Measurements from ENCODE around the gene KRTDAP.

KRTDAP gene, protein sequence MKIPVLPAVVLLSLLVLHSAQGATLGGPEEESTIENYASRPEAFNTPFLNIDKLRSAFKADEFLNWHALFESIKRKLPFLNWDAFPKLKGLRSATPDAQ

DNA sequence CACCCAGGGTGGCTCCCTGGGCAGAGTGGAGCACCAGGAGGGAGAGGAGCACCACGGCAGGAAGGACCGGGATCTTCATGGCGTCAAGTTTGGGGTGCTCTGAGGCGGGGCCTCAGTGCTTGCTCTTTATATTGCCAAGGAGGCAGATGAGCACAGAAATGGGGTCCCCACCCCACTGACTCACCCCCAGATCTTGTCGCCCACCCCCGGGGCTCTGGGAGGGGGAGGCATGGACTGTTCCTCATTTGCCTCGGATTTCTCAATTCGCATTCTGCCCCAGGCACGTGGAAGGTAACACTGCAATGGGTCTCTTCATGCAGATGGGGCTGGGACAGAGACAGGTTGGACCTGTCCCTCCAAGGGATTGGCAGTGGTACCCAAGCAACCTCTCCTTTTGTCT, at the start of gene KRTDAP:
Gene KRTDAP (minus strand): TSS at position 101 of the 400 bp plus-strand sequence. CDS start 22 bp downstream, at position 79.
- no peak for DNase-seq (ENCODE audit: low read depth)

DNA sequence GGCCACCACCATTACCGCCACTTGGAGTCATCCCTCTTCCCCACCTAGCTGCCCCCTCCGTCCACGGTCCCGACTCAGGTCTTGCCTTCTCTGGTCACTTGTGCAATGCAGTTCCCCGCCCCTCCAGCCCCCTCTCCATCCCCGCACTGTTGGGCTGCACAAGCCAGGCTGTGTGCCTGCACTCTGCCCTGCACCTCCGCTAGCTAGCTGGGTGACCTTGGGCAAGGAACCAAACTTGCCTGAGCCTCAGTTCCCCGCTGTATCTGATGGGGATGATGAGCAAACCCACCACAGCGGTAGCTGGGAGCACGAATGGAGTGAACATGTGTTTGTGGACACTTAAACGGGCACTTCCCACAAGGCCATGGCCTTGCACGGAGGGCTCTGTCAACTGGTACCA, 49.6 kb upstream of the KRTDAP start:
- DNase-seq (ENCODE audit: low read depth): no peak

DNA sequence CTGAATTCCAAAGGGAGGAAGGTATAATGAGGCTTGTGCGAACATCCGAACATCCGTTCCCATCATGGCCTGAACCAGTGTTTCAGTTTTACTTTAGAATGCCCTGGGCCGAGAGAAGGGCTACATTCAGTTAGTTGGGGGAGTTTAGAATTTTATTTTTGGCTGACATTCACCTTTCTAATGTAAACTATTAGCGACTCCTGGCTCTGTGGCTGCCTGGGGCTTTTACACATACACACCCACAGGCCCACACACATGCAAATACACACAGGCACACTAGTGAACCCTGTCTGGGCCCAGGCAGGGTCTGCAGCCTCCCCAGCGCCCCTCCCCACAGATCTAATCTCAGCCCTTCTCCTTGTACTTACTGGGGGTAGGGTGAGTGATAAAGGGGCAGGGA, 49.0 kb upstream of the KRTDAP start:
- DNase-seq (ENCODE audit: low read depth): no peak

DNA sequence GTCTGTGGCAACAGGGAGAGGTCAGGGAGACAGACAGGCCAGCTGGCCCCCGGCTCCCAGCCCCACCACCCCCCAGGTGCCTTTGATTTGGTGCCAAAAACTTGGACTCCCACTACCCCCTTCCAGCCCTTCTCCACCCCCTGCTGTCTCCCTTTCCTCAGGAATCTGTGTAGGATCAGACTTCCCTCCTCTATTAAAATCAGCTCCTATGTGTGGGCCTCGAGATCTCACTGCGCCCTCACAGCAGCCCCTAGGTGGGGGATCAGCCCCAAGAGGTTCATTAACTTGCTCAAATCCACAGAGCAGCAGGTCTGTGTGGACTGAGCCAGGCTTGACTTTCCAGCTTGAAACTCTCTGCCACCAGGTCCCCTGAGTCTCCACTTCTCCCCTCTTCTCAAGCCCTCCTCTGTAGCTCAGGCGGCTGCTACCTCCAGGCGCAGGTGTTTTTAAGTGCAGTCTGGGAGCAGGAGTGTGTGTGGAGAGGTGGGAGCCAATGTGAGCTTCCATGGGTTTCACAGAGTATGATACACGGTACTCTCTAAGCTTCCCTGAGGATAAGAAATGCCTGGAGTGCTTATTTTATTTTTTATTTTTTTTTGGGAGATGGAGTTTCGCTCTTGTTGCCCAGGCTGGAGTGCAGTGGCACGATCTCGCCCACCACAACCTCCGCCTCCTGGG, 44.7 kb upstream of the KRTDAP start:
- DNase-seq (ENCODE audit: low read depth): no peak

DNA sequence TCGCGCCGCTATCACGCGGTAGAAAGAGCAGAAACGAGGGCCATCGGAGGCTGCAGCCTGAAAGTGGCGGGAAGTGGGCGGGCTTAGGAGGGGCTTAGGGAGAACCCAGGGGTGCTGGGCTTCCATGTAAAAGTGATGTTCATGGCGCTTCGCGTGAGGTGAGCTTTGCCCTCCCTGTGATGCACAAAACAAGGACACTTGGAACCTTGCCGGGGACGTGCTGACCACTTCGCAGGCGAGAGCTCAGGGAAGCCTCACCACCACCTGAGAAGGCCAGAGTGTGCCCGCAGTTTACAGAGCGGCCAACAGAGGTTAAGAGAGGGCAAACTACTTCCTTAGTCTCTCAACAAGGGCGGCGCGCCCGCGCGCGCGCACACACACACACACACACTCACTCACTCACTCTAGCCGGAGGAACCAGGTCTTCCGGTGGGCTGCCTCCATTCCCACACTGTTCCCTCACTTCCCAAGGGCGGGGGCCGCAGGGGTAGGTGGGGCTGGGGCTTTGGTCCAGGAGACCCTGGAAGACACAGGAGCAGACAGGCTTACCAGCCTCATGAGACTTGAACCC, 43.6 kb upstream of the KRTDAP start:
- DNase-seq (ENCODE audit: low read depth): no peak

DNA sequence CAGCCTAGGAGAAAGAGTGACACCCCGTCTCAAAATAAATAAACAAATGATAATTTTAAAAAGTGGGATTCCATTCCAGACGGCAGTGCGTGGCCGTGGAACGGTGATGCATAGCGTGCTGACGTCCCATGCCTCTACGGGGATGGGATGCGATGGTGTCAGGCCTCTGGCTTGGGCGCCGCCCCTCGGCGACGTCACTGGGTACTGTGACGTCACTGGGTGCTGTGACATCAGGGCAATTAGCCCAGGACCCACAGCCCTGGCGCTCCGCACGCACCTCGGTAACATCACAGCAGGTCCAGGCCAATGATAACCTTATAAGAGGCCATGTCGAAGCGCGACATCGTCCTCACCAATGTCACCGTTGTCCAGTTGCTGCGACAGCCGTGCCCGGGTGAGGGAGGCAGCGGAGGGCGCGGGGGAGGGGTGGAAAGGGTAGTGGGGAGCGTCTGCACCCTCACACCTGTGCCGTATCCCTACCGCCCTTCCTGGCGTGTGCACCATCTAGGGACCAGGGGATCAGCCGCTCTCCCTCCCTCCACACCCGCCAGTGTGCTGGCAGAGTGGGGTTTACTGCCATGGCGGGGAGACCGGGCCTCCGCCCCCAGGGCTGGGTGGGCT, 43.0 kb upstream of the KRTDAP start, which contains the start of gene GAPDHS:
Gene GAPDHS (plus strand): TSS at position 256 of the 621 bp plus-strand sequence. CDS start 72 bp downstream, at position 328.
- no peak for DNase-seq (ENCODE audit: low read depth)

DNA sequence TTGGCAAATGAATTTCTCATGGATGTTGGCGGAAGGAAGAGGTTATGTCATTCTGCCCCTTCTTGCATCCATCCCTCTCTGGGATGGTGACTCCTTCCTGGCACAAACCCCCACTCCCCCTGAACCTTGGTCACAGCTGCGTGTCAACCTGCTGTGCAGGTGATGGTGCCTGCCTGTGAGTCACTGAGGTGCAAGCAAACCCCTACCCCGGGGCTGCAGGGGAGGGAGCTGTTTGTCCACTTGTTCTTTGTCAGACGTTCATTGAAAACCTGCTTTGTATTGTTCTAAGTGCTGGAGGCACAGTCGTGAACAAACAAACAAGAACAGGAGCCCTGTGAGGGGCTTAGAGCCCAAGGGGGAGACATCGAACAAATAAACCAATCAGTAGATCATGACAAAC, 41.0 kb upstream of the KRTDAP start:
- no peak for DNase-seq (ENCODE audit: low read depth)

DNA sequence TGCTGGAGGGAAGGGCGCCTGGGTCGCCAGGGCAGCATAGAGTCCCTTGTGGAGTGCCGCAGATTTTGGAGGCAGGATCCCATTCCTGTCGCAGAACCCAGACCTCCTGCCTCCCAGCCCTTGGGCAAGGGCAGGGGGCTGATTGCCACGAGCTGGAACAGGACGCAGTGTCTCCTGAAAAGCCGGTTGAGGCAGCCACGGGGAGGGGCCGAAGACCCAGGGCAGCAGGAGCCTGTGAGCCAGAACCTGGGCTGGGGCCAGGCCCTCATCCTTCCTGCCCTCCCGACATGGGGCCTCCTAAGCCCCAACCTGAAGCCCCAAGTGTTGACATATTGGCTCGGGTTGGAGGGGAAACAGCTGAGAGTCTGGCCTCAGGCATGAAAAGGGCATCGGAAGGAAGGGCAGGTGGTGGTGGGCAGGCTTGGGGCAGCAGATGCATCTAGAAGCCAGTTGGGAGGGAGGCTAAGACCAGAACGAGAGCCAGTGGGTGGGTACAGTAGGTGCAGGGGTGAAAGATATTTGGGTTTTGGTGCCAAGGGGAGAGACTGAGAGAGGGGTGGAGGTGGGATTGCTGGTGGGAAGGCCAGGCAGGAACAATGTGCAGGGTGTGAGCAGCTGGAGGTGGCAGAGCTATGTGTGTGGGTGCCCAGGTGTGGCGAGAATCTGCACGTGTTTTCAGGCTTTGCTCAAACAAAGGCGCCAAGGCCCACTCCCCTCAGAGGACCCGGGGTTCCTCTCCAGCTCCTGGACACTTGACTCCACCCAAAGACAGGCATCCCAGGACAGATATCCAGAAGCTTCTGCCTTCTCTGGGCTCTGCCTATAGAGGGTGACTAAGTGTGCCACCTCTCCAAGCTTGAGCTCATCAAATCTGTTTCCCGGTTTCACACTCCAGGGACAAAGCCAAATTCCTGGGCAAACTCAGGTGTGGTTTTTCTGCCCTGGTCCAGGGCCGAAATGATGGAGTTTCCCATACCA, 39.3 kb upstream of the KRTDAP start:
- DNase-seq (ENCODE audit: low read depth): no peak

DNA sequence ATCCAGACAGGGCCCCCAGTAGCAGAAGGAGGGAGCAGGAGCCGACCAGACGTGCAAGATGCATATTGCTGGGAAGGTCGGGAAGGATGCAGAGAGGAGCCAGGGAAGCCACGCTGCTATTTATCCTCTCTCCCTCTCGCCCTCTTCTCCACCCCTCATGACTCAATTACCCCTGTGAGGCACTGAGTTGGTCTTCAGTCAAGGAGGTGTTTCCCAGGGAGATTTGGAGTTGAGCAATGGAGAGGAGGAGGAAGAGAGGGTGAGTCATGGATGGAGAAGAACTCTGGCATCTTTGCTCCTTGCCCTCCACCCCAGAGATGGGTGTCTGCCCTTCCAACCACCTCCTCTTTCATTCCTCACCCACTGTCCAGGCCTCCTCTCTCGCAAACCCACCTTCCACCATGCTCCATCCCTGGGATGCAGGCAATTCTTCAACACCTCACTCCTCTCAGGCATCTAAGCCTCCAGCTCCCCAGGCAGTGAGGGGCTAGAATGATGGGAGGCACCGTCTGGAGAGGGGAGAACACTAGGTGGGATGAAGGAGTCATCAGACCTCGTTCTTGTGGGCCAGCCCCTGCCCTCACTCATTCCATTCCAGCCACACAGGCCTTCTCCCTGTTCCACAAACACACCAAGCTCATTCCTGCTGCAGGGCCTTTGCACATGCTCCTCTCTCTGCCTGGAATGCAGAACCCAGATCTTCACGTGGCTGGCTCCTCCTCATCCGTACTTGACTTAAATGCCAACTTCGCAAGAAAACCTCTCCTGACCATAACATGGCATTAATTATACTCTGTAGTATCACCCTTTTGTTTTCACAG, 38.2 kb upstream of the KRTDAP start, which contains the start of gene SBSN:
Gene SBSN (minus strand): TSS at position 94 of the 821 bp plus-strand sequence. CDS start 30 bp downstream, at position 64.
- no peak for DNase-seq (ENCODE audit: low read depth)

DNA sequence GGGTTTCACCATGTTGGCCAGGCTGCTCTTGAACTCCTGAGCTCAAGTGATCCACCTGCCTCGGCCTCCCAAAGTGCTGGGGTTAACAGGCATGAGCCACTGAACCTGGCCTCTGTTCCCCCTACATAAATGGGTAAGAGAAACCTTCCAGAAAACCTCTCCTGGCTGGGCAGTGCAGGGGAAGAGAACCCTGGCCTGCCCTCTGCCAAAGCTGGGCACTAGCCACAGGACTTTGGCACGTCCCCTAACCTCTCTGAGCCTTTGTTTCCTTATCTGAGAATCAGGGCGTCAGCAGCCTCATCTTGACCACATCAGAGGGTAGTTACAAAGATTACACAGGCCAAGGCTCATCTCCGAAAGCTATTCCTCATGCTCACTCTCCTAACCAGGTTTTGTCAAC, 35.6 kb upstream of the KRTDAP start:
- DNase-seq (ENCODE audit: low read depth): no peak

DNA sequence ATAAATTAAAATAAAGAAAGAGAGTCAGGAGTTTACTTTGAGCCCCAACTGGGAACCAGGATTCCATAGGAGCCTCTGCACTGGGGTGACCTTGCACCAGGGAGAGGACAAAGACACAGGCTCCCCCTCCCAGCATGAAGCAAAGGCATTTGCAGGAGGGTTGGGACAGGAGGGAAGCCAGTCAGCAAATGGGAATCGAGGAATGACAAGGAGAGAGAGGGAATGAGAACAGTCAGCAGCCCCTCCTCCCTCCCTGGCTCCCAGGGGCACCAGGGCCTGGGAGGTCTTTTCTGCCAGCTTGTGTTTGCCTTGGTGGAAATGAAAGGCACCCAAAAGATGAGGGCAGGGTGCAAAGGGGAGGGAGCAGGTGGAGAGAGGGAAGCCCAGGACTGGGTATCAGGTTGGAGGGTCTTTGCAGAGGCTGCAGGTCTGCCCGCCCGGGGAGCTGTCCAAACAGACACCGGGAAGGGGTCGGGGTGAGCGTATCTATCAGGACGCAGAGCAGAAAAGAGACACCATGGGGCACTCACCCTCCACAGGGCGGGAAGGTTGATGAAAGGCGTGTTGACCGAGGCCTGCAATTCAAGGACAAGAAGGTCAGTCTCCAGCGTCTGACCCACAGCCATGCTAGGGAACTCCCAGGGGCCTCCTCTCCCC, 34.0 kb upstream of the KRTDAP start:
- no peak for DNase-seq (ENCODE audit: low read depth)

DNA sequence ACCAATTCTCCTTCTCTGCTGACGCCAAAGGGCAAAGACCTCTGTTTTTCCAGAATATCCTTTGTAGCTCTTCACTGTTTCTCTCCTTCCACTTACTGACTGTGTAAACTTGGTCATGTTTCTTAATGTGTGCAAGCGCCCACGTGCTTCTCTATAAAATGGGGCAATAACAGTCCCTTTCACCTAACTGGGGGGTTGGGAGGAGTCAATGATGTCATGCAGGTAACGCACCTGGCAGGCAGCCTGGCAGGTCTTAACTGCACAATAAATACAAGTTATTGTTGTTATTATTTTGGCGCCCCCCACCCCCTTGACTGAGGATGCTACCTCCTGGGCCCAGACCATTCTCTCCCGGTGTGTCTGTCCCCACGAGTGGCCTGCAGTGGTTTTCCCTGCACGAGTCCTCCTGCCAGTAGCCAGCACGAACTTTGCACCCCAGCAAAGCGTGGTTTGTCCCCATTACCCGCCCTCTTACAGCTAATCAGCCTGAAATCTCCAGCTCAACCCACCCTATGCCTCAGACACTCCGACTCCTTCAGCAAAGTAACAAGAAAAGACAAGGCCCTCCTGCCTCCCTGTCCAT, 32.6 kb upstream of the KRTDAP start:
- no peak for DNase-seq (ENCODE audit: low read depth)

DNA sequence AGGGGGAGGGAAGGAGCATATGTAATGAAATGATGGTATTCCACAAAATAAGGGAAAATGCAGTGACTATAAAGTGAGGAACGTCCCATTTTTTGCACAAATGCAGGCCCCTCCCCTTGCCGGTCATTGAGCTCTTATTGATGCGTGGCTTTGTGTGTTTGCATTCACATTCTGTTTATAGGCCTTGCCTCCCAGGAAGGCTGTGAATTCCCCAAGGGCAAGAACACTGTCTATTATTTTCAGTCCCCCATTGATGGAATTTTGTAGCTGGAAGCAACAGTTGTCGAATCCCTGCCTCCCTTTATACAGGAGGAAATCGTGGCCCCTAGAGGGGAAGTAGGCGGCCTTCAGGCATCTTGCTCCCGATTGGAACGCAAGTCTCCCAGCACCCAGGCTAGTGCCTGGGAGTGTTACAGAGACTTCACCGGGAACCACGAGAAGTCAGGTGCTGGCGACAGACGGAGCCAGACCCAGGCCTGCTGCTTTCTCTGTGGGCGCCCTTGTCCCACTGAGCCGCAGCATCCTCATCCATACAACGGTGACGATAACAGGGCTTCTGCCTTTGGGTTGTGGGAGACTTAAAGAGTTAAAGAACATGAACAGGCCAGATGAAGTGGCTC, 31.0 kb upstream of the KRTDAP start:
- DNase-seq (ENCODE audit: low read depth): no peak

DNA sequence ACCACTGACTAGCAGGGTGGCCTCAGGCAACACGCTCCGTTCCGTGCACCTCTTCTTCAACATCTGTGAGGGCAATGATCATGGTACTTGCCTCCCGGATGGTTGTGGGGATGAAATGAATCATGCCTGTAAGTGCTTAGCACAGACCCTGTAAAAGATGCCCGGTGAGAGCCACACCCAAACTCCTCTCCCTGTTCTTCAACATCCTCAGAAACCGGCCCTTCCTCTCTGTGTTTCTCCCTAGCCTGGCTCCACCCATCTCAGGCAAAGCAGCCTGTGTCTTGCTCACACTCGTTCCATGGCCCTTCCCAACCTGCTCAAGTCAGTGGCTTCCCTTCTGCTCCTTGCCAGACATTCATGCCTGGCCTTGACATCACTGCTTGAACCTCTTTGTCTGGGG, 29.0 kb upstream of the KRTDAP start:
- no peak for DNase-seq (ENCODE audit: low read depth)

DNA sequence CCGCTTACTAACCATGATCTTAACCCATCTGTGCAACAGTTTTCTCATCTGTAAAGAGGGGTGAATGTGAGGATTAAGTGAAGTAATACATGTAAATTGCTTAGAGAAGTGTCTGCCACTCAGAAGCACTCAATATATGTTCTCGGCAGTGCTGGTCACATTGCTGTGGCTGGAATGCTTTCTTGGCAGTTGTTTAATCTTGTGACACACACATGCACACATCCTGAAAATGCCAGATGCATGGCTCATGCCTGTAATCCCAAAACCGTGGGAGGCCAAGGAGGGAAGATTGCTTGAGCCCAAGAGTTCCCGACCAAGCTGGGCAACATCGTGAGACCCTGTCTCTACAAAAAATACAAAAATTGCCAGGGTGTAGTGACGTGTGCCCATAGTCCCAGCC, 28.0 kb upstream of the KRTDAP start:
- no peak for DNase-seq (ENCODE audit: low read depth)

DNA sequence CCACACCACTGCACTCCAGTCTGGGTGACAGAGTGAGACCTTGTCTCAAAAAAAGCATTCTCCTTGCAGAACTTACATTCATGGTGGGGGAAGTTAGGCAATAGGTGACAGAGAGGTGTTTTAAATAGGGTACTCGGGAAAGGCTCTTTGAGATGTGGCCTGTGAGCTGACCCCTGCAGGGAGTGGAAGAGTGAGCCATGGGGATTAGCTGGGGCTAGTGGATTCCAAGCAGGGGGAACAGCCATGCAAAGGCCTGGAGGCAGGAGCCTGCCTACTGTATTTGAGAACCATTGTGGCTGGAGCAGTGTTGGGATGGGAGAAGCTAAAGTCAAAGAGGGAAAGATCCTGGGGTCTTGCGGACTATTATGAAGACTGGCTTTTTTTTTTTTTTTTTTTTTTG, 27.1 kb upstream of the KRTDAP start:
- no peak for DNase-seq (ENCODE audit: low read depth)

DNA sequence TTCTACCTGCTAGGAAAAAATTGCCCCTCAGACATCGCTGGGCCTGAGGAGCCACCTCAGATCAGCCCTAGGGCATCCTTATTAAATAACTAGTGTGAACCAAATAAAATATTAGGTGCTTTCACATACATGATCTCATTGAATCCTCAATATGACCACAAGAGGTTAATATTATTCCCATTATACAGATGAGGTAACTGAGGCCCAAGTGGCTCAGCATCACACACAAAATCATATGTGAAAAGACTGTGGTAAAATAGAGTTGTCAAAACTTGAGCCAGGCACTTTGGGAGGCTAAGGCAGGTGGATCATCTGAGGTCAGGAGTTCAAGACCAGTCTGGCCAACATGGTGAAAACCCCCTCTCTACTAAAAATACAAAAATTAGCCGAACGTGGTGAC, 26.0 kb upstream of the KRTDAP start:
- no peak for DNase-seq (ENCODE audit: low read depth)

DNA sequence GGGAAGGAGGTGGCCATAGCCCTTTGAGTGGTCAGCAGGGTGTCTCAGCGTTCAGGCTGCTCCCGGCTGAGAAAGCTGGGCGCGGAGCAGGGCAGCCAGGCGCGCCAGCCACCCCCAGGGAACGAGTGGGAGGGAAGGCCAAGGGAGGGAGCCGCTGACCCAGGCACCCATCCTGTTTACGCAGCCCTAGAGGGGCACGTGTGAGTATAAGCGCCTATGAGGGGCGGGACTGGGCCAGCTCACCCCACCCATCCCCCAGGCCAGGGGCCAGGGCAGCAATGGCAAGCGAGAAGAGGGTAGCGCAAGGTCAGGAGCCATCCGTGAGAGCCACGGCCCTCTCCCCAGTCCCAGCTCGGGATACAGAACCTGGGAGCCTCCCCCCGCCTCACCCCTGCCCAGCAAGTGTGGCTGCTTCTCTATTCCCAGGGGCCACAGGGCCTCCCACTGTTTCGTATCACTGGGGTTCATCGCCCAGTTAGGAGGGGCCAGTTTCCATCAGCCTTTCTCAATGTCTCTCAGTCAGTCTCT, 24.1 kb upstream of the KRTDAP start:
- DNase-seq (ENCODE audit: low read depth): no peak

DNA sequence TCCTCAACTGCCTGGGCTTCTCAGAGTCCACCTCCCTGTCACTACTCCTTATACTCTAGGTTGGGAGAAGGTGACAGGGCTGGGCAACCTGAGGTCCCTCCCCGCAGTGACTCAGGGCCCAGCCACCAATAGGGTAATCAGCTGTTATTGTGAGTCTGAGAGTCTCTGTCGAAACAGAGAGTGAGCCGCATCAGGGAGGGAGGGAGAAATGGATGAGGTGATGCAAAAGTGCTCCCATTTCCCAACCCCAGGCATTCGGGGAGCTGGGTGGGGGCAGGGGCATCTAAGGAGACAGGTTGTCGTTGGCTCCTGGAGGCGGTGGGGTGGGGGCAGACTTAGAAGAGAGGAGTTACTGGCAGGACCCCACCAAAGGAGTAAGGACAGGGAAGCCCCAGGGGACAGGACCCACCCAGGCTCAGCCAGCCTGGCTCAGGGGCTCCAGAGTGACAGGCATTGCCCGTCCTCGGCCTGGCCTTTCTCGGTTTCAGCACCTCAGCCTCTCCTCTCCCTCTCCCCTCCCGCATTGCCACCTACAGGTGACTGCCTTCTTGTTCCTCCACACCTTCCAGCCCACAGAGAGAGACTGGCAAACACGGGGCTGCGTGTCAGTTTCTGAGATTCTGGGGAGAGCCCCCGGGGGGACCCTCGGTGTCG, 23.5 kb upstream of the KRTDAP start, which contains the start of gene DMKN:
Gene DMKN (minus strand): TSS at position 22 of the 654 bp plus-strand sequence. CDS start 174 bp downstream, outside the sequence.
- no peak for DNase-seq (ENCODE audit: low read depth)

All from stimulated activated CD8-positive, alpha-beta memory T cell treated with anti-CD3 and anti-CD28 coated beads, Interleukin-4, amount 100 ng/mL, for 24 hours (primary cell).